HG03064 (cell line): ENCODE measurements around the gene PLSCR2.
"Not testable (repeated sequence)": the region's sequence is repeated elsewhere in the genome, so short reads cannot be mapped to it uniquely, and the experiment has no call there.

Experiments used
- ATAC-seq: cut with Tn5 transposase; IDR thresholded peaks from one replicate; pipeline ENCODE4 v1.9.1; 2021; ENCODE audit warnings: low read depth; ENCODE audit not compliant: unreplicated experiment

The PLSCR2 gene

GRCh38 chr3:146425341-146425740 lies 44.0 kb downstream of the PLSCR2 start:
- ATAC-seq, result no peak

GRCh38 chr3:146421819-146422759 lies 47.3 kb downstream of the PLSCR2 start:
- ATAC-seq, result no peak

- no peak for ATAC-seq
These were observed 53.0 kb downstream of the PLSCR2 start for GRCh38 chr3:146416366-146416765.

GRCh38 chr3:146414010-146414409 lies 55.4 kb downstream of the PLSCR2 start:
- ATAC-seq, result no peak

GRCh38 chr3:146412711-146413110 lies 56.6 kb downstream of the PLSCR2 start:
- ATAC-seq, result not testable (repeated sequence)

GRCh38 chr3:146407956-146408355 lies 61.4 kb downstream of the PLSCR2 start:
- ATAC-seq, result no peak

GRCh38 chr3:146404436-146404835 lies 64.9 kb downstream of the PLSCR2 start:
- ATAC-seq, result no peak

- ATAC-seq, result no peak
These were observed 65.6 kb downstream of the PLSCR2 start for GRCh38 chr3:146403792-146404191.

GRCh38 chr3:146396792-146397191 lies 72.6 kb downstream of the PLSCR2 start:
- ATAC-seq, result no peak

- no peak for ATAC-seq
These were observed 74.2 kb downstream of the PLSCR2 start for GRCh38 chr3:146395164-146395563.

- ATAC-seq, result no peak
These were observed 78.4 kb downstream of the PLSCR2 start for GRCh38 chr3:146390957-146391356.

- no peak for ATAC-seq
These were observed 79.2 kb downstream of the PLSCR2 start for GRCh38 chr3:146390006-146390772.

- no peak for ATAC-seq
These were observed 81.8 kb downstream of the PLSCR2 start for GRCh38 chr3:146387566-146387965.

GRCh38 chr3:146386936-146387335 lies 82.4 kb downstream of the PLSCR2 start:
- no peak for ATAC-seq

- ATAC-seq, result no peak
These were observed 84.6 kb downstream of the PLSCR2 start for GRCh38 chr3:146384786-146385185.
